Measurements from ENCODE around the gene DRD3.

GRCh38 chr3:114103858-114104257, 75.0 kb downstream of the DRD3 start:
- no peak for TF ChIP-seq CTCF (IDR thresholded peaks at IDR 0.05; ENCODE audit: insufficient read depth, low read length)
- TF ChIP-seq POLR2AphosphoS5 (IDR thresholded peaks at IDR 0.05; ENCODE audit: low read depth), result no peak
